Measurements from ENCODE around the gene VSX2. TPM values are rescaled to one million over a fixed set of nuclear protein-coding genes. Genes with fewer than 3 reads are reported as not detected.
"Not testable (repeated sequence)": the region's sequence is repeated elsewhere in the genome, so short reads cannot be mapped to it uniquely, and the experiment has no call there.

Gene VSX2
- total RNA-seq, 1 donor from 2014 or later: not detected

DNA sequence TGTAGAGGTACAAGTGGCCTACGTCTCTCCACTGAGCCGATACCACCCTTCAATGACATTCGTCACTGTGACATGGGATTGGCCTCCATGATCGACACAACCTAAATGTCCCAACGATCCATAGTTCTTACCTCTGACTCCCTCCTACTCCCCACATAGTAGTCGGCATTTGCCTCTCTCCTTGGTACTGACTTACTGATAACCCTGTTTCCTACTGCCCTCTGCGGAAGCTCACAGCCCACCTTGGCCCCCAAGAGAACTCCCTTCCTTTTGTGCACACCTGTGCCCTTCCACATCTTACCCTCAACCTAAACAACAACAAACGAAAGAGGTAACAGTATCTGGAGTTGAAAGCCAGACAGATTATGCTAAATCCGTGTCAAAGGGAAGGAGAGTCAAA, 23.9 kb downstream of the VSX2 start:
- DNase-seq (ENCODE audit: low read depth): no peak
- H3K4me3 ChIP-seq (ENCODE audit: low read depth, low read length): no peak overlapping the region
- TF ChIP-seq, protein P1, sequence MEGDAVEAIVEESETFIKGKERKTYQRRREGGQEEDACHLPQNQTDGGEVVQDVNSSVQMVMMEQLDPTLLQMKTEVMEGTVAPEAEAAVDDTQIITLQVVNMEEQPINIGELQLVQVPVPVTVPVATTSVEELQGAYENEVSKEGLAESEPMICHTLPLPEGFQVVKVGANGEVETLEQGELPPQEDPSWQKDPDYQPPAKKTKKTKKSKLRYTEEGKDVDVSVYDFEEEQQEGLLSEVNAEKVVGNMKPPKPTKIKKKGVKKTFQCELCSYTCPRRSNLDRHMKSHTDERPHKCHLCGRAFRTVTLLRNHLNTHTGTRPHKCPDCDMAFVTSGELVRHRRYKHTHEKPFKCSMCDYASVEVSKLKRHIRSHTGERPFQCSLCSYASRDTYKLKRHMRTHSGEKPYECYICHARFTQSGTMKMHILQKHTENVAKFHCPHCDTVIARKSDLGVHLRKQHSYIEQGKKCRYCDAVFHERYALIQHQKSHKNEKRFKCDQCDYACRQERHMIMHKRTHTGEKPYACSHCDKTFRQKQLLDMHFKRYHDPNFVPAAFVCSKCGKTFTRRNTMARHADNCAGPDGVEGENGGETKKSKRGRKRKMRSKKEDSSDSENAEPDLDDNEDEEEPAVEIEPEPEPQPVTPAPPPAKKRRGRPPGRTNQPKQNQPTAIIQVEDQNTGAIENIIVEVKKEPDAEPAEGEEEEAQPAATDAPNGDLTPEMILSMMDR (conservative IDR thresholded peaks at IDR 0.05; ENCODE audit: low read depth, low read length): no peak

DNA sequence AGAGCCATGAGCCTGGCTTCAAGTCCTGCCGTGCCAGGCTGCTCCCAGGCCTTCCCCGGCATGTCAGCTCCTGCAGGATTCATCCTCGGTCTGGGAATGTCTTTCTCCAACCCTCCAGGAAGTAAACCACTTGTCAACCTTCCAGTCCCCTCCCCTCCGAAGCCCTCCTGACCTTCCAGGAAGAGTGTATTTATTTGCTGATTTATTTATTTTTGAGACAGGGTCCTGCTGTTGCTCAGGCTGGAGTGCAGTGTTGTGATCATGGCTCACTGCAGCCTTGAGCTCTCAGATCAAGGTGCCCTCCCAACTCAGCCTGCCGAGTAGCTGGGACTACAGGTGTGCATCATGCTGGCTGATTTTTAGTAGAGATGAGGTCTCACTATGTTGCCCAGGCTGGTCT, 24.7 kb downstream of the VSX2 start:
- no peak overlapping the region for H3K4me3 ChIP-seq (ENCODE audit: low read depth, low read length)
- no peak for DNase-seq (ENCODE audit: low read depth)
- TF ChIP-seq, protein P1 (conservative IDR thresholded peaks at IDR 0.05; ENCODE audit: low read depth, low read length): no peak

DNA sequence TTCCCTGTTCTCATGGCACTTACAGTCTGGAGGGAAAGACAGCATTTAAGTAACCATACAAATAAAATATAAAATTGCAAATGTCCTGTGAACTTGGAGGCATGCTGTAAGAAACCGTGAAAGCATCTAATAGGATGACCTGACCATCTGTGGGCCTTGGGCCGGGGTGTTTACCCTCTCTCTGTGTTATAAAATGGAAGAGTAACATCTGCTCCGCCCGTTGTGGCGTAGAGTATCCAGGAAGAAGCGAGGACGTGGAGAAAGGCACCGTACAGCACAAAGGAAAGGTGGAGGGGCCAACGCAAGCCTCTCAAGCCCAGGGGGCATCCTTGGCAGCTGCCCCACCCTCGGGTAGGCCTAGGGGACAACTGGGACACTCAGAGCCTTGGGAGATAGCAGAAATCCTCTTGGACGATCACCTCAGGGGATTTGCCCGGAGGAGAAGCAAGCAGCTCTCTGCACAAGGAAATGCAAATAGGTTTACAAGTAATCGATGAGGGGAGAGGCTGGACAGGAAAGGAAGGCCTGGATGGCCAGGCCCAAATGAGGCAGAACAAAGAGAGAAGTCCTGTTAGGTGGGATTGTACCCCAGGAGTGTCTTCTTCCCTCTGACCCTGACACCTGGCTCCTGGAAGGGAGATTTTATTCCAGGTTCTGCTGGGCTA, 26.2 kb downstream of the VSX2 start:
- TF ChIP-seq, protein P1 (conservative IDR thresholded peaks at IDR 0.05; ENCODE audit: low read depth, low read length): no peak
- H3K4me3 ChIP-seq (ENCODE audit: low read depth, low read length): no peak overlapping the region
- no peak for DNase-seq (ENCODE audit: low read depth)

GRCh38 chr14:74267588-74267987, 28.3 kb downstream of the VSX2 start:
- TF ChIP-seq, protein P1 (conservative IDR thresholded peaks at IDR 0.05; ENCODE audit: low read depth, low read length): no peak
- no peak overlapping the region for H3K4me3 ChIP-seq (ENCODE audit: low read depth, low read length)
- no peak for DNase-seq (ENCODE audit: low read depth)

DNA sequence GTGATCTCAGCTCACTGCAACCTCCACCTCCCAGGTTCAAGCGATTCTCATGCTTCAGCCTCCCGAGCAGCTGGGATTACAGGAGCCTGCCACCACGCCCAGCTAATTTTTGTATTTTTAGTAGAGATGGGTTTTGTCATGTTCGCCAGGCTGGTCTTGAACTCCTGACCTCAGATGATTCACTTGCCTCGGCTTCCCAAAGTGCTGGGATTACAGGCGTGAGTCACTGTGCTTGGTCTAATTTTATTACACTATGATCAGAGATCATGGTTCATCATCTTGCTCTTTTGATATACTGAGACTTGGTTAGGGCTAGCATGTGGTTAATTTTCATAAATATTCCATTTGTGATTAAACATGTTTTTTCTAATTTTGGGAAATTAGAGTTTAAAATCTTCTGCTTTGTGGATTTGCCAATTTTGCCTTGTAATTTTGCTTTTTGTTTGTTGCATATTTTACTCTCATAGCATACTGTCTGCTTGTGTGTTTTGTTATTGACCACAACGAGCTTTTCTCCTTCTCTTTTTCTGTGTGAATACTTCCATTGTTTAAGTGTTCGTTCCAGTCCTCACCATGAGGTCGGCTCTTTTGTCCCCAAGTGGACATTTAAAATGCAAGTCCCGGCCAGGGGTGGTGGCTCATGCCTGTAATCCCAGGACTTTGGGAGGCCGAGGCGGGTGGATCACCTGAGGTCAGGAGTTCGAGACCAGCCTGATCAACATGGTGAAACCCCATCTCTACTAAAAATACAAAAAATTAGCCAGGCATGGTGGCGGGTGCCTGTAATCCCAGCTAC, 31.3 kb downstream of the VSX2 start:
- not testable (repeated sequence) for H3K4me3 ChIP-seq (ENCODE audit: low read depth, low read length)
- DNase-seq (ENCODE audit: low read depth): peak; percentile 6

DNA sequence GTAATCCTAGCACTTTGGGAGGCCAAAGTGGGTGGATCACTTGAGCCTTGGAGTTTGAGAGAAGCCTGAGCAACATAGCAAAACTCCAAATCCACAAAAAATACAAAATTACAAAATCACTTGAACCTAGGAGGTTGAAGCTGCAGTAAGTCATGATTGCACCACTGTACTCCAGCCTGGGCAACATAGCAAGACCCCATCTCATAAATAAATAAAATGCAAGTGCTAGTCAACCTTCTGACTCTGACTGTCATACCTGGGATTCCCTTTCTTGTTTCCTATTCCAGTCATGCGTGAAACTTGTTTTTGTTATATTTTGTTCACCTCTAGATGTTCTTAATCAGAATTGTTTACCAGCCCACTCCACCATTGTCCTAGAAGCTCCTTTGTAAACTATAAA, 32.1 kb downstream of the VSX2 start:
- DNase-seq (ENCODE audit: low read depth): no peak
- no peak overlapping the region for H3K4me3 ChIP-seq (ENCODE audit: low read depth, low read length)
- TF ChIP-seq, protein P1 (conservative IDR thresholded peaks at IDR 0.05; ENCODE audit: low read depth, low read length): no peak

DNA sequence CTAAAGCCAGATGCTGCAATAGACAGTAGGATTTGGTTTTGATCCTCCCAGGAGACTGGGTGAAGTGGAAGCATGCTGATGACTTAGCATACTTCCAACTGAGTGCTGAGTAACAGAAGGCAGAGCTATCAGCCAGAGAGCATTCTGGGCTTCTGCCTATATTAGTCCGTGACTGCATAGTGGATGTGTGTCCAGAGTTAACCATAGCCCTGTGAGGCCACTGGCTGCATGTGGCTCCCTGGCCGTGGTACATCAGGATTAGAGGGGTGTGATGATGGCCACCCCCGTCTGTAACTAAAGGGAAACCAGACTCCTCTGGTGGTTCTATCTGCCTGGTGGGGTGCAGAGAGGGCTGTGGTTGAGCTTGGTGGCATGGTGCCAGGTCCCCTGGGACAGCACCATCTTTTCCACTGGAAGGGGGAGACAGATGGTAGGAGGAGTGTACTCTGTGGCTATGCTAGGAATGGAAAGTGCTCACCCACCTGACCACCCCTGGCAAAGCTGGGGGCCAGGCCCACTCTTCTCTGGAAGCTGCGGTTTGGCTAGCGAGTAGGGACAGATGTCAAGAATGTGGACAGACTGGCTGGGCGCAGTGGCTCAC, 36.1 kb downstream of the VSX2 start:
- TF ChIP-seq, protein P1 (conservative IDR thresholded peaks at IDR 0.05; ENCODE audit: low read depth, low read length): no peak
- no peak overlapping the region for H3K4me3 ChIP-seq (ENCODE audit: low read depth, low read length)
- no peak for DNase-seq (ENCODE audit: low read depth)

Data from epithelial cell of proximal tubule (primary cell).